ENCODE results near the gene MPL.

- no peak for TF ChIP-seq POLR2A (IDR thresholded peaks at IDR 0.05; ENCODE audit: extremely low read depth, insufficient read length)
- no peak for TF ChIP-seq CTCF (IDR thresholded peaks at IDR 0.05; ENCODE audit: low read depth, low read length)
Observed at GRCh38 chr1:43303471-43304313, 33.9 kb upstream of the MPL start.
